Liver (tissue), 9 donors: Measurements from ENCODE around the gene RAX. TPM values are rescaled to one million over a fixed set of nuclear protein-coding genes. Genes with fewer than 3 reads are reported as not detected.
"Not testable (repeated sequence)": the region's sequence is repeated elsewhere in the genome, so short reads cannot be mapped to it uniquely, and the experiment has no call there.

ENCODE experiments used
- DNase-seq: peaks from one replicate; pipeline ENCODE4 v3.0.0-alpha.2; 2017; ENCODE audit warnings: low spot score
- H3K27ac ChIP-seq, 2 donors: one replicate each; pipeline ENCODE4 v1.7.0; 2013; ENCODE audit warnings: inconsistent platforms in 2 of 2, low read length in 2 of 2, control low read depth in 1 of 2, low read depth in 1 of 2, mild to moderate bottlenecking in 1 of 2
- H3K27me3 ChIP-seq, 4 donors: one replicate each; pipeline versions ENCODE4 v1.6.1 to v1.7.0; 2013; ENCODE audit warnings: low read length in 3 of 4, inconsistent platforms in 1 of 4, mild to moderate bottlenecking in 1 of 4, moderate library complexity in 1 of 4; ENCODE audit not compliant: control insufficient read depth in 4 of 4, insufficient read depth in 4 of 4
- H3K36me3 ChIP-seq, 4 donors: one replicate each; pipeline versions ENCODE4 v1.6.1 to v1.7.0; 2013; ENCODE audit warnings: low read length in 3 of 4, mild to moderate bottlenecking in 3 of 4, low read depth in 1 of 4, moderate library complexity in 1 of 4; ENCODE audit not compliant: control insufficient read depth in 4 of 4, insufficient read depth in 3 of 4
- H3K4me1 ChIP-seq, 4 donors: one replicate each; pipeline versions ENCODE4 v1.6.1 to v1.7.0; 2013; ENCODE audit warnings: low read length in 3 of 4, mild to moderate bottlenecking in 3 of 4, moderate library complexity in 1 of 4; ENCODE audit not compliant: control insufficient read depth in 4 of 4, insufficient read depth in 4 of 4
- H3K4me3 ChIP-seq, 3 donors: one replicate each; pipeline versions ENCODE4 v1.6.1 to v1.7.0; 2013; ENCODE audit warnings: low read length in 3 of 3, control low read depth in 1 of 3, low read depth in 1 of 3, mild to moderate bottlenecking in 1 of 3
- H3K9ac ChIP-seq, 2 donors: one replicate each; pipeline ENCODE4 v1.7.0; 2013; ENCODE audit warnings: low read length in 2 of 2, mild to moderate bottlenecking in 2 of 2, moderate library complexity in 2 of 2, control low read depth in 1 of 2, low read depth in 1 of 2
- H3K9me3 ChIP-seq, 4 donors: one replicate each; pipeline versions ENCODE4 v1.6.1 to v1.7.0; 2013; ENCODE audit warnings: low read length in 3 of 4; ENCODE audit not compliant: control insufficient read depth in 4 of 4
- ATF3 ChIP-seq: IDR thresholded peaks from 2 replicates; pipeline ENCODE4 v1.6.1; 2016; ENCODE audit warnings: antibody characterized with exemption
- EGR1 ChIP-seq, 2 donors: IDR thresholded peaks; 2 replicates each; pipeline ENCODE4 v1.6.1; 2016 to 2018; ENCODE audit warnings: antibody characterized with exemption in 2 of 2, low read depth in 2 of 2
- FOXA1 ChIP-seq: IDR thresholded peaks from 2 replicates; pipeline ENCODE4 v1.6.1; 2016; ENCODE audit warnings: antibody characterized with exemption
- HNF4A ChIP-seq, 2 donors: conservative IDR thresholded peaks; 2 replicates each; pipeline ENCODE4 v1.6.1; 2016; ENCODE audit warnings: antibody characterized with exemption in 2 of 2, mild to moderate bottlenecking in 2 of 2
- HNF4G ChIP-seq: IDR thresholded peaks from 2 replicates; pipeline ENCODE4 v1.6.1; 2016; ENCODE audit warnings: antibody characterized with exemption
- JUND ChIP-seq, 2 donors: IDR thresholded peaks; 2 replicates each; pipeline ENCODE4 v1.6.1; 2016; ENCODE audit warnings: antibody characterized with exemption in 2 of 2
- MAX ChIP-seq: IDR thresholded peaks from 2 replicates; pipeline ENCODE4 v1.6.1; 2016; ENCODE audit warnings: antibody characterized with exemption
- NR2F2 ChIP-seq: IDR thresholded peaks from 2 replicates; pipeline ENCODE4 v1.6.1; 2016; ENCODE audit warnings: antibody characterized with exemption
- RXRA ChIP-seq, 2 donors: IDR thresholded peaks; 2 replicates each; pipeline ENCODE4 v1.6.1; 2017 to 2018; ENCODE audit warnings: antibody characterized with exemption in 2 of 2, mild to moderate bottlenecking in 1 of 2
- ZBTB33 ChIP-seq: IDR thresholded peaks from 2 replicates; pipeline ENCODE4 v1.6.1; 2016; ENCODE audit warnings: antibody characterized with exemption
- WGBS: extraction: QIAGEN DNeasy Blood & Tissue Kit; methylation state at CpG from one replicate; pipeline ENCODE4 v1.1.7; 2013; 5-methylcytosine and 5-hydroxymethylcytosine counted together
- polyA plus RNA-seq, 2 donors: library from polyadenylated mRNA; stranded (reverse) in 1 of 2; unstranded in 1 of 2; fragments of 200-250 nt in 1 of 2; fragments of >200 nt in 1 of 2; fragmentation: Nextera tagmentation in 1 of 2; extraction: Ambion mirVana in 1 of 2; gene quantifications; one replicate each; pipeline versions ENCODE4 v1.2.1 to v1.2.3, GENCODE V29; 2013 to 2015
- total RNA-seq, 2 donors: library from RNA; depleted of rRNA; stranded (reverse); fragments of >200 nt; gene quantifications; one replicate each; pipeline ENCODE4 v1.2.3, GENCODE V29; 2014
- TF ChIP-seq, protein P1 (sequence below): fragments of 150-350 bp; IDR thresholded peaks from 2 replicates; pipeline ENCODE4 v1.5.1; 2017; ENCODE audit warnings: improper control_type of control experiment, low read depth, low read length; ENCODE audit not compliant: missing input control
- donor health status: healthy.
- donor health status: healthy.
- donor health status: healthy.
- donor health status: healthy.
- donor health status: healthy.

Gene RAX
- total and polyA plus RNA-seq, 4 donors = not detected

DNA sequence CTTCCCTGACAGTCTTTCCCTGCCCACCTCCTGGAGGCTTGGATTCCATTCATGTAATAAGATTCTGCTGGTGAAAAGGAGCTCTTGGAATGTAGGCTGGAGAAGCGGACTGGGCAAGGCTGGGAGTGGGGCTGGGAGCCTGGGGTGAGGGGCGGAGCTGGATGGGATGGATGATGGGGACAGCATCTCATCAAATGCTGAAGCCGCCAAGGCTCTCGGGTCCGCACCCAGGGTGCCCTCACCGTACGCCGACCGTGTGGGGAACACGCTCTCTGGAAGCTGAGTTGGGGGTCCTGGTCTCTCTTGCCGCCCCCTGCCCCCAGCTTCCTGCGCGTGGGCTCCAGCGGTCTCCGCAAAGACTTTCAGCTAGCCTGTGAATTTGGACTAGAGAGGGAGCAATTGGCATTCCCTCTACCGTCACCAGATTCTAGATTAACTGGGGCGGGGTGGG is 9.1 kb downstream of the RAX start:
- Histone ChIP-seq H3K36me3 (no peaks in the 10 kb centered on the region), H3K27ac (no peak overlapping the region), H3K9ac (no peak overlapping the region), H3K9me3 (no peaks in the 10 kb centered on the region), H3K4me3 (no peak overlapping the region), H3K4me1 (peaks cover 0 to 14% (median 4%) of the 10 kb centered on the region in 4 donors), H3K27me3 (peaks cover 5 to 11% (median 9%) of the 10 kb centered on the region in 4 donors)
- TF ChIP-seq HNF4G (no peak), FOXA1 (no peak), HNF4A (conservative IDR thresholded peaks at IDR 0.05) (no peak), EGR1 (IDR thresholded peaks at IDR 0.05; ENCODE audit: low read depth in 2 of 2) (no peak), JUND (IDR thresholded peaks at IDR 0.05) (no peak)
- DNase-seq = no peak
- 7% methylated on average over 17 of the region's 17 CpGs for WGBS

- H3K36me3 ChIP-seq = no peaks in the 10 kb centered on the region
- H3K27ac ChIP-seq = no peak overlapping the region
- no peak overlapping the region for H3K9ac ChIP-seq
- TF ChIP-seq NR2F2 (no peak), FOXA1 (no peak), ZBTB33 (no peak), RXRA (IDR thresholded peaks at IDR 0.05) (no peak), ATF3 (no peak), MAX (no peak), HNF4A (conservative IDR thresholded peaks at IDR 0.05) (no peak)
- TF ChIP-seq, protein P1, sequence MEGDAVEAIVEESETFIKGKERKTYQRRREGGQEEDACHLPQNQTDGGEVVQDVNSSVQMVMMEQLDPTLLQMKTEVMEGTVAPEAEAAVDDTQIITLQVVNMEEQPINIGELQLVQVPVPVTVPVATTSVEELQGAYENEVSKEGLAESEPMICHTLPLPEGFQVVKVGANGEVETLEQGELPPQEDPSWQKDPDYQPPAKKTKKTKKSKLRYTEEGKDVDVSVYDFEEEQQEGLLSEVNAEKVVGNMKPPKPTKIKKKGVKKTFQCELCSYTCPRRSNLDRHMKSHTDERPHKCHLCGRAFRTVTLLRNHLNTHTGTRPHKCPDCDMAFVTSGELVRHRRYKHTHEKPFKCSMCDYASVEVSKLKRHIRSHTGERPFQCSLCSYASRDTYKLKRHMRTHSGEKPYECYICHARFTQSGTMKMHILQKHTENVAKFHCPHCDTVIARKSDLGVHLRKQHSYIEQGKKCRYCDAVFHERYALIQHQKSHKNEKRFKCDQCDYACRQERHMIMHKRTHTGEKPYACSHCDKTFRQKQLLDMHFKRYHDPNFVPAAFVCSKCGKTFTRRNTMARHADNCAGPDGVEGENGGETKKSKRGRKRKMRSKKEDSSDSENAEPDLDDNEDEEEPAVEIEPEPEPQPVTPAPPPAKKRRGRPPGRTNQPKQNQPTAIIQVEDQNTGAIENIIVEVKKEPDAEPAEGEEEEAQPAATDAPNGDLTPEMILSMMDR = no peak
- WGBS = 12% methylated on average over 16 of the region's 16 CpGs
- H3K4me1 ChIP-seq = peaks cover 0 to 10% (median 3%) of the 10 kb centered on the region in 4 donors
- no peaks in the 10 kb centered on the region for H3K9me3 ChIP-seq
- DNase-seq = no peak
- peaks cover 5 to 11% (median 9%) of the 10 kb centered on the region in 4 donors for H3K27me3 ChIP-seq
- H3K4me3 ChIP-seq = no peak overlapping the region
Measured at GRCh38 chr18:59263661-59264060, 9.6 kb downstream of the RAX start.

DNA sequence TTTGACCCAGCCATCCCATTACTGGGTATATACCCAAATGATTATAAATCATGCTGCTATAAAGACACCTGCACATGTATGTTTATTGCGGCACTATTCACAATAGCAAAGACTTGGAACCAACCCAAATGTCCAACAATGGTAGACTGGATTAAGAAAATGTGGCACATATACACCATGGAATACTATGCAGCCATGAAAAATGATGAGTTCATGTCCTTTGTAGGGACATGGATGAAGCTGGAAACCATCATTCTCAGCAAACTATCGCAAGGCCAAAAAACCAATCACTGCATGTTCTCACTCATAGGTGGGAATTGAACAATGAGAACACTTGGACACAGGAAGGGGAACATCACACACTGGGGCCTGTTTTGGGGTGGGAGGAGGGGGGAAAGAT is 11.0 kb downstream of the RAX start:
- DNase-seq, H3K9ac ChIP-seq, H3K9me3 ChIP-seq, H3K4me3 ChIP-seq, H3K4me1 ChIP-seq, H3K27ac ChIP-seq, H3K36me3 ChIP-seq, H3K27me3 ChIP-seq: not testable (repeated sequence)
- WGBS = 85% methylated on average over 2 of the region's 2 CpGs

DNA sequence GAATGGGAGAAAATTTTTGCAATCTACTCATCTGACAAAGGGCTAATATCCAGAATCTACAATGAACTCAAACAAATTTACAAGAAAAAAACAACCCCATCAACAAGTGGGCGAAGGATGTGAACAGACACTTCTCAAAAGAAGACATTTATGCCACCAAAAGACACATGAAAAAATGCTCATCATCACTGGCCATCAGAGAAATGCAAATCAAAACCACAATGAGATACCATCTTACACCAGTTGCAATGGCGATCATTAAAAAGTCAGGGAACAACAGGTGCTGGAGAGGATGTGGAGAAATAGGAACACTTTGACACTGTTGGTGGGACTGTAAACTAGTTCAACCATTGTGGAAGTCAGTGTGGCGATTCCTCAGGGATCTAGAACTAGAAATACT is 11.4 kb downstream of the RAX start:
- not testable (repeated sequence) for DNase-seq, H3K9ac ChIP-seq, H3K36me3 ChIP-seq, H3K4me3 ChIP-seq, H3K4me1 ChIP-seq, H3K9me3 ChIP-seq, H3K27ac ChIP-seq, H3K27me3 ChIP-seq
- WGBS = 83% methylated on average over 3 of the region's 3 CpGs

GRCh38 chr18:59255491-59255890 is 17.8 kb downstream of the RAX start:
- H3K36me3 ChIP-seq, DNase-seq, H3K27ac ChIP-seq, H3K4me1 ChIP-seq, H3K9me3 ChIP-seq, H3K27me3 ChIP-seq, H3K4me3 ChIP-seq, H3K9ac ChIP-seq: not testable (repeated sequence)
- WGBS = 90% methylated on average over 30 of the region's 30 CpGs
